ENCODE measurements around the gene THRB. TPM values are rescaled to one million over a fixed set of nuclear protein-coding genes. Genes with fewer than 3 reads are reported as not detected.

Gene THRB
- total and polyA plus RNA-seq, 4 donors: 4.0 to 10.5 (median 6.2) TPM

- H3K27ac ChIP-seq (ENCODE audit: low read depth, low read length): no peak overlapping the region
- H3K27me3 ChIP-seq (ENCODE audit: control insufficient read depth, insufficient read depth, low read length): no peaks in the 10 kb centered on the region
- no peaks in the 10 kb centered on the region for H3K9me3 ChIP-seq (ENCODE audit: control insufficient read depth, insufficient read depth, low read length)
- H3K36me3 ChIP-seq (ENCODE audit: control insufficient read depth, insufficient read depth, low read length): no peaks in the 10 kb centered on the region
- no peaks in the 10 kb centered on the region for H3K4me1 ChIP-seq (ENCODE audit: control insufficient read depth, insufficient read depth, low read length)
- no peak for DNase-seq (ENCODE audit: low read depth in 4 of 6, low spot score in 6 of 6)
- H3K4me3 ChIP-seq (ENCODE audit: low read depth, low read length): no peak overlapping the region
Measured at GRCh38 chr3:24136624-24137310, 357.9 kb downstream of the THRB start.

GRCh38 chr3:24135280-24135679 is 359.4 kb downstream of the THRB start:
- Histone ChIP-seq H3K27me3 (ENCODE audit: control insufficient read depth, insufficient read depth, low read length) (no peaks in the 10 kb centered on the region), H3K36me3 (ENCODE audit: control insufficient read depth, insufficient read depth, low read length) (no peaks in the 10 kb centered on the region), H3K4me3 (ENCODE audit: low read depth, low read length) (no peak overlapping the region), H3K9me3 (ENCODE audit: control insufficient read depth, insufficient read depth, low read length) (no peaks in the 10 kb centered on the region), H3K4me1 (ENCODE audit: control insufficient read depth, insufficient read depth, low read length) (no peaks in the 10 kb centered on the region), H3K27ac (ENCODE audit: low read depth, low read length) (no peak overlapping the region)
- DNase-seq (ENCODE audit: low read depth in 4 of 6, low spot score in 6 of 6): no peak
- WGBS (ENCODE audit: insufficient coverage): 40% methylated on average over 1 of the region's 2 CpGs

GRCh38 chr3:24133942-24134341 is 360.7 kb downstream of the THRB start:
- WGBS (ENCODE audit: insufficient coverage): 75% methylated on average over 2 of the region's 2 CpGs
- no peaks in the 10 kb centered on the region for H3K4me1 ChIP-seq (ENCODE audit: control insufficient read depth, insufficient read depth, low read length)
- H3K36me3 ChIP-seq (ENCODE audit: control insufficient read depth, insufficient read depth, low read length): no peaks in the 10 kb centered on the region
- DNase-seq (ENCODE audit: low read depth in 4 of 6, low spot score in 6 of 6): no peak
- no peak overlapping the region for H3K4me3 ChIP-seq (ENCODE audit: low read depth, low read length)
- H3K27me3 ChIP-seq (ENCODE audit: control insufficient read depth, insufficient read depth, low read length): no peaks in the 10 kb centered on the region
- no peaks in the 10 kb centered on the region for H3K9me3 ChIP-seq (ENCODE audit: control insufficient read depth, insufficient read depth, low read length)
- no peak overlapping the region for H3K27ac ChIP-seq (ENCODE audit: low read depth, low read length)

DNA sequence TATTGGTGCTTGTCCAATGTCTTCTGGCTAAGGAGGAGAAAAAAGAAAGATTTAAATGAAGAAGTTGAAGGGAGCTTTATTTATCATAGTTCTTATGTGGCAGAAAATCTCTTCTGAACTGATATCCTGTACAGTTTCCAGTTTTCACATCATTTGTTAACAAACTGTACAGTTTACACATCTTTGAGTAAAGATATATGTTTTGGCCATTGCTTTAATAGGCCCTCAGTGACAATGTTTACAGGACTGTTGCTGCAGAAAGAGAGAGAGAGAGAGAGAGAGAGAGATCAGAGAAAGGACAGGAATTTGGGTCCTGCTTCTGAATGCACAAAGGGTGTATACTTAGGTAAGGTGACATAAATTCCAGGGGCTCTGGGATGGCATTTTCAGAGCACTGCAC is 361.2 kb downstream of the THRB start:
- no peak for DNase-seq (ENCODE audit: low read depth in 4 of 6, low spot score in 6 of 6)
- no peaks in the 10 kb centered on the region for H3K36me3 ChIP-seq (ENCODE audit: control insufficient read depth, insufficient read depth, low read length)
- H3K27me3 ChIP-seq (ENCODE audit: control insufficient read depth, insufficient read depth, low read length): no peaks in the 10 kb centered on the region
- no peak overlapping the region for H3K27ac ChIP-seq (ENCODE audit: low read depth, low read length)
- no peak overlapping the region for H3K4me3 ChIP-seq (ENCODE audit: low read depth, low read length)
- no peaks in the 10 kb centered on the region for H3K9me3 ChIP-seq (ENCODE audit: control insufficient read depth, insufficient read depth, low read length)
- no peaks in the 10 kb centered on the region for H3K4me1 ChIP-seq (ENCODE audit: control insufficient read depth, insufficient read depth, low read length)

DNA sequence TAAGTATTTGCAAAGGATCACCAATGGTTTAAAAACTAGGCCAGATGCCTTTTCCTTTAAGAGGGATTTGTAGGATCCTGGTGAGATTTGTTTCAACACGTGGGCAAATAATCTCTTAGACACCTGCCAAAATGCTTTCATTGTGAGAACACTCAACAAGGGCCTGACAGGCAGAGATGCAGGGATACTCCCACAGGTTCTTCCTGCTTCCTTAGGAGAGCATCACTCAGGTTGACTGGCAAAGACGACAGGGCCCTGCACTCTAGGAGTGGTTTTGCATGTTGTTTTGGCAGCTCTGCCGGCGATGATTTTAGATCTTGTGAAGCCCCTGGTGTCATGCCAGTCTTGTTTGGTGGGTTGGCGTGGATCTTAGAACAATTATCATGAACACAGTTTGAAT is 365.1 kb downstream of the THRB start:
- DNase-seq (ENCODE audit: low read depth in 4 of 6, low spot score in 6 of 6): peak in 1 of 6 donors; percentile 13
- no peaks in the 10 kb centered on the region for H3K9me3 ChIP-seq (ENCODE audit: control insufficient read depth, insufficient read depth, low read length)
- H3K4me1 ChIP-seq (ENCODE audit: control insufficient read depth, insufficient read depth, low read length): no peaks in the 10 kb centered on the region
- no peaks in the 10 kb centered on the region for H3K27me3 ChIP-seq (ENCODE audit: control insufficient read depth, insufficient read depth, low read length)
- H3K27ac ChIP-seq (ENCODE audit: low read depth, low read length): no peak overlapping the region
- 57% methylated on average over 3 of the region's 5 CpGs for WGBS (ENCODE audit: insufficient coverage)
- no peak overlapping the region for H3K4me3 ChIP-seq (ENCODE audit: low read depth, low read length)
- H3K36me3 ChIP-seq (ENCODE audit: control insufficient read depth, insufficient read depth, low read length): no peaks in the 10 kb centered on the region

GRCh38 chr3:24128199-24129005 is 366.2 kb downstream of the THRB start:
- DNase-seq (ENCODE audit: low read depth in 4 of 6, low spot score in 6 of 6): peak in 2 of 6 donors; percentile 26 to 63
- Histone ChIP-seq H3K9me3 (ENCODE audit: control insufficient read depth, insufficient read depth, low read length) (no peaks in the 10 kb centered on the region), H3K4me1 (ENCODE audit: control insufficient read depth, insufficient read depth, low read length) (no peaks in the 10 kb centered on the region), H3K4me3 (ENCODE audit: low read depth, low read length) (no peak overlapping the region), H3K36me3 (ENCODE audit: control insufficient read depth, insufficient read depth, low read length) (no peaks in the 10 kb centered on the region), H3K27ac (ENCODE audit: low read depth, low read length) (no peak overlapping the region), H3K27me3 (ENCODE audit: control insufficient read depth, insufficient read depth, low read length) (no peaks in the 10 kb centered on the region)
- WGBS (ENCODE audit: insufficient coverage): 40% methylated on average over 1 of the region's 4 CpGs

GRCh38 chr3:24123596-24123995 is 371.1 kb downstream of the THRB start:
- Histone ChIP-seq H3K4me3 (ENCODE audit: low read depth, low read length) (no peak overlapping the region), H3K36me3 (ENCODE audit: control insufficient read depth, insufficient read depth, low read length) (no peaks in the 10 kb centered on the region), H3K9me3 (ENCODE audit: control insufficient read depth, insufficient read depth, low read length) (no peaks in the 10 kb centered on the region), H3K27ac (ENCODE audit: low read depth, low read length) (no peak overlapping the region), H3K27me3 (ENCODE audit: control insufficient read depth, insufficient read depth, low read length) (no peaks in the 10 kb centered on the region), H3K4me1 (ENCODE audit: control insufficient read depth, insufficient read depth, low read length) (no peaks in the 10 kb centered on the region)
- no CpG with 5 or more reads among the region's 1 CpG for WGBS (ENCODE audit: insufficient coverage)
- no peak for DNase-seq (ENCODE audit: low read depth in 4 of 6, low spot score in 6 of 6)

DNA sequence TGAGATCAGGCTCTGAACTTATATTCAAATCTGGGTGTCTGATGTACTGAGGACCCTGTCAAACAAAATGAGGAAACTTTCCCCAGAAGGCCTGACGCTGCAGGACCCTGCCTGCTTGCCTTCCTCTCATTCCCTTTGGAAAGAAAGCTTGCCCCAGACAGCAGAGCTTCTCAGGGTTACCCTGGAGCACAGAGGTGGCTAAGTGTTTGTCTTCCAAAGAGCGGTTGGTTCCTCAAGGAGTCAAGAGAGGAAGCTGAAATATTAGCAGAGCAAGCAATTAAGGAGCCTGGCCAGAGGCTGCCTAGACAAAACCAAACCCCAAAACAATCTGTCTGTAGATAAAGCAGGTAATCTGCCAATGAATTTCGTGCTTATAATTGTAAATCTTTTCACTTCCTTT is 374.2 kb downstream of the THRB start:
- WGBS (ENCODE audit: insufficient coverage): 89% methylated on average over 1 of the region's 3 CpGs
- Histone ChIP-seq H3K4me1 (ENCODE audit: control insufficient read depth, insufficient read depth, low read length) (no peaks in the 10 kb centered on the region), H3K27me3 (ENCODE audit: control insufficient read depth, insufficient read depth, low read length) (no peaks in the 10 kb centered on the region), H3K36me3 (ENCODE audit: control insufficient read depth, insufficient read depth, low read length) (no peaks in the 10 kb centered on the region), H3K27ac (ENCODE audit: low read depth, low read length) (no peak overlapping the region), H3K9me3 (ENCODE audit: control insufficient read depth, insufficient read depth, low read length) (no peaks in the 10 kb centered on the region), H3K4me3 (ENCODE audit: low read depth, low read length) (no peak overlapping the region)
- DNase-seq (ENCODE audit: low read depth in 4 of 6, low spot score in 6 of 6): no peak

- H3K27ac ChIP-seq (ENCODE audit: low read depth, low read length): no peak overlapping the region
- WGBS (ENCODE audit: insufficient coverage): 82% methylated on average over 10 of the region's 12 CpGs
- no peaks in the 10 kb centered on the region for H3K27me3 ChIP-seq (ENCODE audit: control insufficient read depth, insufficient read depth, low read length)
- no peaks in the 10 kb centered on the region for H3K4me1 ChIP-seq (ENCODE audit: control insufficient read depth, insufficient read depth, low read length)
- H3K4me3 ChIP-seq (ENCODE audit: low read depth, low read length): no peak overlapping the region
- DNase-seq (ENCODE audit: low read depth in 4 of 6, low spot score in 6 of 6): no peak
- H3K36me3 ChIP-seq (ENCODE audit: control insufficient read depth, insufficient read depth, low read length): no peaks in the 10 kb centered on the region
- no peaks in the 10 kb centered on the region for H3K9me3 ChIP-seq (ENCODE audit: control insufficient read depth, insufficient read depth, low read length)
Measured at GRCh38 chr3:24119321-24119751, 375.3 kb downstream of the THRB start.

DNA sequence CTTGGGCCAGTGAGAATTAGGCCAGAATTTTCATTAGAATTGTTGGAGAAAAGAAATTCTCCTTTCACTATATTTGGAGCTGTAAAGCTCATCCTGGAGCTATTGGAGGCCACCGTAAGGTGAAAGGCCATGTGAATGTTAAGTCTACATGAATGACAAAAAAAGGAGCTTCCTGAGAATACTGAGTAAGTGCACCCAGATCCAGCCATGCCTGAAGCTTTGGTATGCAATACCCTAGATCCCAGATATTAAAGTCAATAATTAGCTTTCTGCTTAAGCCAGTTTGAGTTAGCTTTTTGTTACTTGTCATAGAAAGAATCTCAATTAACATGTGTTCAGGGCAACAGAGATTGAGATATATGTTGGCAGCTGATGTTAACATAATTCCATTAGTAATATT is 377.1 kb downstream of the THRB start:
- H3K27me3 ChIP-seq (ENCODE audit: control insufficient read depth, insufficient read depth, low read length): no peaks in the 10 kb centered on the region
- H3K27ac ChIP-seq (ENCODE audit: low read depth, low read length): no peak overlapping the region
- H3K36me3 ChIP-seq (ENCODE audit: control insufficient read depth, insufficient read depth, low read length): no peaks in the 10 kb centered on the region
- no peaks in the 10 kb centered on the region for H3K4me1 ChIP-seq (ENCODE audit: control insufficient read depth, insufficient read depth, low read length)
- DNase-seq (ENCODE audit: low read depth in 4 of 6, low spot score in 6 of 6): no peak
- no peak overlapping the region for H3K4me3 ChIP-seq (ENCODE audit: low read depth, low read length)
- WGBS (ENCODE audit: insufficient coverage): no CpG with 5 or more reads among the region's 1 CpG
- H3K9me3 ChIP-seq (ENCODE audit: control insufficient read depth, insufficient read depth, low read length): no peaks in the 10 kb centered on the region

Measured in spinal cord (tissue), 10 donors.